GM21528 (cell line): ENCODE measurements around the gene UMOD.

ENCODE experiments used
- ATAC-seq: cut with Tn5 transposase; IDR thresholded peaks from one replicate; pipeline ENCODE4 v1.9.1; 2021; ENCODE audit warnings: mild to moderate bottlenecking, moderate library complexity; ENCODE audit not compliant: unreplicated experiment, low FRiP score

The UMOD gene

GRCh38 chr16:20369452-20370054 lies 17.0 kb upstream of the UMOD start:
- ATAC-seq: no peak

DNA sequence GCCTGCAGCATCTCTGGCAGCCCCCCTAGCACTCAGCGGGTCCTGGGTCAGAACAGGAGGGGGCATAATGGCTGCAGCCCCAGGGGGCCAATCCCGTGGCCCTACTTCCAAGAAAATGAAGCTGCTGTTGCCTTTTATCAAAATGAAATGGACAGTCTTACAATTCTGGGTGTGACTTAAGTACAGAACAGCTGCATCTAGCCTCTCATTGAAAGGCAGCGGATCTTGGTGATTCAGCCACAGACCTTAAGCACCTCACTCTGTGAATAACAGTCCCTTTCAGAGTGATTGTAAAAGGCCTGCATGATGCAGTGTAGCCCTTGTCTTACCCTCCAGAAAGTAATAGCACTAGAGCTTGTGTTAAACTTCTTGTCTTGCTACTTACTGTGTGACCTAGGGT lies 11.5 kb upstream of the UMOD start:
- no peak for ATAC-seq

DNA sequence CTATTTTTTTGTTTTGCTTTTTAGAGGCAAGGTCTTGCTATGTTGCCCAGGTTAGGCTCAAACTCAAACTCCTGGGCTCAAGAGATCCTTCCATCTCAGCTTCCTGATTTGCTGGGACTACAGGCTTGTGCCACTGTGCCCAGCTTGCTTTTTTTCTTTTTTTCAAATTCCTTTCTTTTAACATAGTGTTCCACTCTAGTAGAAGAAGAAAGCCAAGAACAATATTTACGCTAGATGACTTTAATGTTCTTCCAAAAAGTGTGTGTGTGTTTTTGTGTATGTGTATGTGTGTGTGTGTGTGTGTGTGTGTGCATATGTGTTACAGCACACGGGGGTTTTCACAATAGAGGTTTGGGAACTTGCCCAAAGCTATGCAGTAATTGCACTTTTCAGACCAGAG lies 10.7 kb upstream of the UMOD start:
- no peak for ATAC-seq

DNA sequence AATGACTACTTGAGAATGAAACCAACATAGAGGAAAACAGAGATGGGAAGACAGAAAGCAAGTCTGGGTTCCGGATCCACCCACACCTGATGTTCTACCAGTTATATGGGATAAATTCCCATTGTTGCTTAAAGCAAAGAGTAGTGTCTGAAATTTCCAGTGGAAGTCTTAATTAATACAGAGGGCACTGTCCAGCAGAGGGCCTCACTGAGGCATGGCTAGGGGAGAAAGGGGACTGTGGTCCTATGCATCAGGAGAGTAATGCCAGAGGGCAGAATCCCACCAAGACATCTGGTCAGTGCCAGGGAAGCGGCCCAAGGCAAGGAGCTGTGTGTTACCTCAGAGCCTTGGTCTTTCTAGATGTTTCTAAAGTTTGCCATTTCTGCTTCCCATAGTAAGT lies 7.5 kb upstream of the UMOD start:
- ATAC-seq: no peak

- no peak for ATAC-seq
Observed at GRCh38 chr16:20355114-20355782, 2.7 kb upstream of the UMOD start.

GRCh38 chr16:20353379-20353778 lies 864 bp upstream of the UMOD start:
- no peak for ATAC-seq

DNA sequence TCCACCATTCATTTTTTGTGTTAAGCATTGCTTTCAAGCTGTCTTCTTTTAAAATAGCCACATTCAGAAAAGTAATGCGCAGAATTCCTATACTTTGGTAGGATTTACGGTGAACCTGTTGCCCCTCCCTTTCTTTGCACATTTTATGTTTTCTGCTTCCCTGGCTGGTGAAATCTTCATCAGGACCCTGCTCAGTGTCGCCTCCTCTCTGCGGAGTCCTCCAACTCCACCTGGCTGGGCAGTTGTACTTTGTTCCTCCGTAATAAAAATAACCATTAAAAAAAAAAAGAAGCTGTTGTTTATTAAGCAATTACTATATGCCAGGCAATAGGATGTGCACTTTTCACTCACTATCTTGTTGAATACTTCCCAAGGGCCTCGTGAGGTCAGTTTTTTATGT lies 2.9 kb downstream of the UMOD start:
- ATAC-seq: no peak

DNA sequence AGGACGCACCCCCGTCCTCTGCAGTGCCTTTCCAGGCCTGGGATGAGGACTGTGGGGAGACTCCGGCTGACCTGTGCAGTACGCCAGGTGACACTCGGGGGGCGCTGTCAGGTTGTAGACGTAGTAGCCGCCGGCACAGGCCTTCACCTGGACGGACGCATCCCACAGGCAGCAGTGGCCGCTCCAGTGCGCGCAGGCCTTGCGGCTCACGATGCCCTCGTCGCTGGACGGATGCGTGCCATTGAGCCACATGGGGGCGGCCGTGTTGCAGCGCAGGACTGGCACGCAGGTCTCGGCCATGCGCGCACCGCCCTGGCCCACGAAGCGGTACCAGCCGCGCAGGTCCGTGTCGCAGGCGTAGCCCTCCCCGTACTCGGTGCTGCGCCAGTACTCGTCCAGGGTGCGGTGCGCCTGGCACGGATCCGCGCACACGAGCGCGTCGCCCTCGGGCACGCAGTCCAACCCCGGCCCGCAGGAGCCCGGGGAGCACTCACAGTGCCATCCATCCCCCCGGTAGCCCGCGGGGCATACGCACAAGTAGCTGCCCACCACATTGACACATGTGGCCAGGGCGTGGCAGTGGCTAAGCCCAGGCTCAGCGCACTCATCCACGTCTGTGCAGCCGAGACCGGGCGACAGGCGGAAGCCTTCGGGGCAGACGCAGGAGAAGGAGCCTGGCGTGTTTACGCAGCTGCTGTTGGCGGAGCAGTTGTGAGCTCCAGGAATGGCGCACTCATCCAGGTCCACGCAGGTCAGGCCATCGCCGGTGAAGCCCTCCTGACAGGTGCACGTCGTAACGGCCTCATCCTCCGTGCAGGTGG lies 3.9 kb downstream of the UMOD start:
- no peak for ATAC-seq

- no peak for ATAC-seq
Observed at GRCh38 chr16:20347666-20348364, 4.7 kb downstream of the UMOD start.

DNA sequence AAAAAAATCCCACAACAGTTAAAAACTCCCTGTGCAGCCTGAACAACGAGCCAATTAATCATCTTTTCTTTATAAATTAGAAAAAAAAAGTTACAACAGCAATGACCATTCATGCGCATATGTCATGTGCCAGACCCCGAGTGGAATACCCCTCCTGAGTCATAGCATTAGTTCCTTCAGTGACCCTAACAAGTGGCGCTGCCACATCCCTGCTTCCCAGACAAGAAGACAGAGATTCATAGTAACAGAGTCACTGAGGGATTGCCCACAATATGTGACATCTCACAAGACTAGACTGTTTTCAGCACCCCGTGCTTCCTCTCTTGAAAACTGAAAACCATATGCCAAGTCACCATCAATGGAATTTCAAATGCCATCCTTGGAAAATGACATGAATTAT lies 7.9 kb downstream of the UMOD start:
- ATAC-seq: no peak

GRCh38 chr16:20339744-20340143 lies 12.8 kb downstream of the UMOD start:
- ATAC-seq: no peak

- no peak for ATAC-seq
Observed at GRCh38 chr16:20336955-20337354, 15.6 kb downstream of the UMOD start.

- ATAC-seq: no peak
Observed at GRCh38 chr16:20334396-20334795, 18.1 kb downstream of the UMOD start.

DNA sequence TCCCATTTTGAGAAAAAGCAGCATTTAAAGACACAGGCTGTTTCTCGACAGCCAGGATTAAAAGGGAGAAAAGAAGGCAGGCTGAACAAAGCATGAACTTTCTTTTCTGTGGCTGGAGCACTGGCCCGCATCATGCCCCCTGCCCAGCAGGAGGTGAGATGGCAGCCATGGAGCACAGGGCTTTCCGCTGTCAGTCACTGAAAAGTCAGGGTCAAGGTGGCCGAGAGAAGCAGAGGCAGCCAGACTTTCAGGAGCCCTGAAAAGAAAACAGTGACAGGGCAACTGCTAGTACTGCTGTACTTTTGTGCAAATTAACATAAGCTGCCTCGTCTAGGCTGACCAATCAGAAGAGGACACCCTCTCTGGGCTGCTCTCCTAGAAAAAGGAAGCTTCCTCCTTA lies 19.4 kb downstream of the UMOD start:
- no peak for ATAC-seq

- no peak for ATAC-seq
Observed at GRCh38 chr16:20332411-20332810, 20.1 kb downstream of the UMOD start.

DNA sequence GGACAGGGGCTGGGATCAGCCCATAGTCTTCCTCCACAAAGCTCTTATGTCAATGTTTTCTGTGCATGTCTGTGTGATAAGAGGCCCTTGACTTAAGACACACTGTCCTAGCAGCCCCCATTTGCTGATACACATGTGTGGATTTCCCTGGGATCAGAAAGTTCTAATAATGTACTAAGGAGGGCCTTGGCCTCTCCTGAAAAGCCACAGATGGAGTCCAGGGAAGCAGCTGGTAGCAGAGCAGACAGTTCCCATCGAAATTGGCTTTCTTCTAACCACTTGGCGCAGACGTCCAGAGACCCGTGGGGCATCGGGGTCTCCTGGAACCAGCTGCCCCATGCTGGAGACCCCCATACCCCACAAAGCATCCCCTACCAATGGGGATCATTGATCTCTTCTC lies 20.9 kb downstream of the UMOD start:
- no peak for ATAC-seq

GRCh38 chr16:20329392-20330138 lies 22.9 kb downstream of the UMOD start:
- no peak for ATAC-seq

- no peak for ATAC-seq
Observed at GRCh38 chr16:20327444-20328041, 25.0 kb downstream of the UMOD start, which contains the start of gene GP2. TSS of gene GP2 (minus strand) at chr16:20327513. CDS start at chr16:20326431, 1,082 bp downstream.

GRCh38 chr16:20326321-20326720 lies 26.2 kb downstream of the UMOD start:
- ATAC-seq: no peak

DNA sequence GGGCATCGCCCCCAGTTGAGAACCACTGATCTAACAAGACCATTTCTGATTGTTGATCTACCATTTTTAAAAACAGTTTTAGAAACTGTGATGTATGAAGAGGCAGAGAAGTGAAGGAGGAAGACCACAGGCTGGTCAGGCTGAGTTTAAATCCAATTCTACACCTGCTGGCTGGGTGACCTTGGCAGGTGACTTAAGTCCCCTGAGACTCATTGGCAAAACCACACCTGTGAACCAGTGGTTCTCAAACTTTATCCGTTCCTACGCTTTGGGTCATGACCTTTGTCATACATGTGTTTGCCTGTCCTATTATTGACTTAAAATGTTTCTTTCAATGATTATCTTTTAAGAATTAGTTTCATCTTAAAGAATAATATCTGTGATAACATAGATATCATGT lies 27.5 kb downstream of the UMOD start:
- ATAC-seq: no peak
